ENCODE results near the gene RBM4.

- TF ChIP-seq POLR2AphosphoS5 (IDR thresholded peaks at IDR 0.05; ENCODE audit: low read depth): no peak
- no peak for TF ChIP-seq CTCF (conservative IDR thresholded peaks at IDR 0.05; ENCODE audit: low read depth in 2 of 2)
- no peak for TF ChIP-seq EZH2 (IDR thresholded peaks at IDR 0.05; ENCODE audit: low read depth, unreplicated experiment)
- no peak for TF ChIP-seq REST (IDR thresholded peaks at IDR 0.05; ENCODE audit: unreplicated experiment)
- no peak for TF ChIP-seq EZH2phosphoT487 (IDR thresholded peaks at IDR 0.05; ENCODE audit: unreplicated experiment)
- no peak for TF ChIP-seq ZNF331 (CRISPR knock-in tag; IDR thresholded peaks at IDR 0.05; ENCODE audit: low read depth)
- TF ChIP-seq, protein P1, sequence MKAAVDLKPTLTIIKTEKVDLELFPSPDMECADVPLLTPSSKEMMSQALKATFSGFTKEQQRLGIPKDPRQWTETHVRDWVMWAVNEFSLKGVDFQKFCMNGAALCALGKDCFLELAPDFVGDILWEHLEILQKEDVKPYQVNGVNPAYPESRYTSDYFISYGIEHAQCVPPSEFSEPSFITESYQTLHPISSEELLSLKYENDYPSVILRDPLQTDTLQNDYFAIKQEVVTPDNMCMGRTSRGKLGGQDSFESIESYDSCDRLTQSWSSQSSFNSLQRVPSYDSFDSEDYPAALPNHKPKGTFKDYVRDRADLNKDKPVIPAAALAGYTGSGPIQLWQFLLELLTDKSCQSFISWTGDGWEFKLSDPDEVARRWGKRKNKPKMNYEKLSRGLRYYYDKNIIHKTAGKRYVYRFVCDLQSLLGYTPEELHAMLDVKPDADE (IDR thresholded peaks at IDR 0.05): no peak
- TF ChIP-seq CREB1 (CRISPR knock-in tag; IDR thresholded peaks at IDR 0.05; ENCODE audit: low read depth): no peak
- no peak for TF ChIP-seq JUNB (IDR thresholded peaks at IDR 0.05; ENCODE audit: unreplicated experiment)
These were observed 11.4 kb downstream of the RBM4 start for GRCh38 chr11:66649903-66650302.

All from GM23338 (cell line).